ENCODE measurements around the gene VPS13C.

Gene VPS13C

DNA sequence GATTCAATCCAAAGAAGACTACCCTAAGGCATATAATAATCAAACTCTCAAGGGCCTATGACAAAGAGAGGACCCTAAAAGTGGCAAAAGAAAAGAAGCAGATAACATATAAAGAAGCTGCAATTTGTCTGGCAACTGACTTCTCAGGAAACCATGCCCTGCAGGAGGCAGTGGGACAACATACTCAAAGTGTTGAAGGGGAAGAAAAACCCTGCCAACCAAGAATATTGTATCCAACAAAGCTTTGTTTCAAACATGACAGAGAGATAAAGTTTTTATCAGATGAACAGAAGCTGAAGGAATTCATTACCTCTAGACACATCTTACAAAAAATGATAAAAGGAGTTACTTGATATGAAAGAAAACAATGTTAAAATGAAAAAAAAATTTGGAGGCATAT is 167.1 kb downstream of the VPS13C start:
- Histone ChIP-seq H3K27me3 (ENCODE audit: insufficient read depth, low read length, poor library complexity, severe bottlenecking) (no peaks in the 10 kb centered on the region), H3K9me3 (ENCODE audit: insufficient read depth, low read depth, low read length) (peaks cover 14% of the 10 kb centered on the region), H3K9ac (ENCODE audit: low read depth, low read length, poor library complexity, severe bottlenecking) (no peak overlapping the region), H3K9me2 (replicated peaks; ENCODE audit: low read depth, low read length) (no peaks in the 10 kb centered on the region), H3K4me3 (ENCODE audit: low read length, poor library complexity, severe bottlenecking) (no peak overlapping the region), H2AFZ (ENCODE audit: low read length) (no peak overlapping the region), H3K4me2 (ENCODE audit: low read depth, low read length, poor library complexity, severe bottlenecking) (no peak overlapping the region), H3F3A (ENCODE audit: low read depth) (no peaks in the 10 kb centered on the region), H4K20me1 (ENCODE audit: insufficient read depth, low read length, poor library complexity, severe bottlenecking) (no peaks in the 10 kb centered on the region), H3K36me3 (ENCODE audit: insufficient read depth, low read length) (peaks cover 52% of the 10 kb centered on the region), H3K79me2 (ENCODE audit: insufficient read depth, low read length) (no peaks in the 10 kb centered on the region), H3K4me1 (ENCODE audit: insufficient read depth, low read length, poor library complexity, severe bottlenecking) (no peaks in the 10 kb centered on the region)
- no peak for TF ChIP-seq EZH2phosphoT487 (IDR thresholded peaks at IDR 0.05; ENCODE audit: borderline replicate concordance)
- TF ChIP-seq, protein P1, sequence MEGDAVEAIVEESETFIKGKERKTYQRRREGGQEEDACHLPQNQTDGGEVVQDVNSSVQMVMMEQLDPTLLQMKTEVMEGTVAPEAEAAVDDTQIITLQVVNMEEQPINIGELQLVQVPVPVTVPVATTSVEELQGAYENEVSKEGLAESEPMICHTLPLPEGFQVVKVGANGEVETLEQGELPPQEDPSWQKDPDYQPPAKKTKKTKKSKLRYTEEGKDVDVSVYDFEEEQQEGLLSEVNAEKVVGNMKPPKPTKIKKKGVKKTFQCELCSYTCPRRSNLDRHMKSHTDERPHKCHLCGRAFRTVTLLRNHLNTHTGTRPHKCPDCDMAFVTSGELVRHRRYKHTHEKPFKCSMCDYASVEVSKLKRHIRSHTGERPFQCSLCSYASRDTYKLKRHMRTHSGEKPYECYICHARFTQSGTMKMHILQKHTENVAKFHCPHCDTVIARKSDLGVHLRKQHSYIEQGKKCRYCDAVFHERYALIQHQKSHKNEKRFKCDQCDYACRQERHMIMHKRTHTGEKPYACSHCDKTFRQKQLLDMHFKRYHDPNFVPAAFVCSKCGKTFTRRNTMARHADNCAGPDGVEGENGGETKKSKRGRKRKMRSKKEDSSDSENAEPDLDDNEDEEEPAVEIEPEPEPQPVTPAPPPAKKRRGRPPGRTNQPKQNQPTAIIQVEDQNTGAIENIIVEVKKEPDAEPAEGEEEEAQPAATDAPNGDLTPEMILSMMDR (conservative IDR thresholded peaks at IDR 0.05; ENCODE audit: low read length), result no peak

- Histone ChIP-seq H3K4me3 (ENCODE audit: low read length, poor library complexity, severe bottlenecking) (no peak overlapping the region), H3K4me1 (ENCODE audit: insufficient read depth, low read length, poor library complexity, severe bottlenecking) (no peaks in the 10 kb centered on the region), H3K79me2 (ENCODE audit: insufficient read depth, low read length) (no peaks in the 10 kb centered on the region), H4K20me1 (ENCODE audit: insufficient read depth, low read length, poor library complexity, severe bottlenecking) (no peaks in the 10 kb centered on the region), H3K9ac (ENCODE audit: low read depth, low read length, poor library complexity, severe bottlenecking) (no peak overlapping the region), H2AFZ (ENCODE audit: low read length) (no peak overlapping the region), H3K27me3 (ENCODE audit: insufficient read depth, low read length, poor library complexity, severe bottlenecking) (no peaks in the 10 kb centered on the region), H3K9me2 (replicated peaks; ENCODE audit: low read depth, low read length) (no peaks in the 10 kb centered on the region), H3F3A (ENCODE audit: low read depth) (no peaks in the 10 kb centered on the region), H3K9me3 (ENCODE audit: insufficient read depth, low read depth, low read length) (peaks cover 14% of the 10 kb centered on the region), H3K36me3 (ENCODE audit: insufficient read depth, low read length) (peaks cover 53% of the 10 kb centered on the region), H3K4me2 (ENCODE audit: low read depth, low read length, poor library complexity, severe bottlenecking) (no peak overlapping the region)
- TF ChIP-seq, protein P1 (conservative IDR thresholded peaks at IDR 0.05; ENCODE audit: low read length), result no peak
- no peak for TF ChIP-seq EZH2phosphoT487 (IDR thresholded peaks at IDR 0.05; ENCODE audit: borderline replicate concordance)
These were observed 168.1 kb downstream of the VPS13C start for GRCh38 chr15:61892140-61892539.

- Histone ChIP-seq H3K9me2 (replicated peaks; ENCODE audit: low read depth, low read length) (no peaks in the 10 kb centered on the region), H2AFZ (ENCODE audit: low read length) (no peak overlapping the region), H3K4me2 (ENCODE audit: low read depth, low read length, poor library complexity, severe bottlenecking) (no peak overlapping the region), H3K79me2 (ENCODE audit: insufficient read depth, low read length) (no peaks in the 10 kb centered on the region), H3K27me3 (ENCODE audit: insufficient read depth, low read length, poor library complexity, severe bottlenecking) (no peaks in the 10 kb centered on the region), H3K36me3 (ENCODE audit: insufficient read depth, low read length) (peaks cover 53% of the 10 kb centered on the region), H3K9ac (ENCODE audit: low read depth, low read length, poor library complexity, severe bottlenecking) (no peak overlapping the region), H3K4me3 (ENCODE audit: low read length, poor library complexity, severe bottlenecking) (no peak overlapping the region), H3K4me1 (ENCODE audit: insufficient read depth, low read length, poor library complexity, severe bottlenecking) (no peaks in the 10 kb centered on the region), H4K20me1 (ENCODE audit: insufficient read depth, low read length, poor library complexity, severe bottlenecking) (no peaks in the 10 kb centered on the region), H3F3A (ENCODE audit: low read depth) (no peaks in the 10 kb centered on the region), H3K9me3 (ENCODE audit: insufficient read depth, low read depth, low read length) (peaks cover 14% of the 10 kb centered on the region)
- TF ChIP-seq, protein P1 (conservative IDR thresholded peaks at IDR 0.05; ENCODE audit: low read length), result no peak
- TF ChIP-seq EZH2phosphoT487 (IDR thresholded peaks at IDR 0.05; ENCODE audit: borderline replicate concordance), result no peak
These were observed 170.1 kb downstream of the VPS13C start for GRCh38 chr15:61890106-61890505.
